H1 (cell line): ENCODE measurements around the gene PPP2R2D. TPM values are rescaled to one million over a fixed set of nuclear protein-coding genes. Genes with fewer than 3 reads are reported as not detected.

Experiments used
- CTCF ChIA-PET: fragments of 300-600 bp; sonication (Branson Sonifier 250); formaldehyde crosslinking; loops from one replicate; lab custom pipeline; 2021; ENCODE audit not compliant: partially characterized antibody; lab: Charles Lee
- POLR2A ChIA-PET: fragments of 300-600 bp; sonication (Branson Sonifier 250); formaldehyde crosslinking; loops from one replicate; lab custom pipeline; 2021; ENCODE audit warnings: inconsistent platforms; ENCODE audit not compliant: partially characterized antibody; lab: Charles Lee
- DNase-seq, 2 experiments: peaks; one replicate each; pipeline versions ENCODE4 v3.0.0 to v3.0.0-alpha.2; 2010 to 2022; ENCODE audit warnings: low spot score in 2 of 2, low read depth in 1 of 2, mixed read lengths in 1 of 2
- FAIRE-seq: peaks from 2 replicates; lab custom pipeline; 2011; peaks lifted over from hg19 to GRCh38; lab: Jason Lieb, UNC
- H2AFZ ChIP-seq: 2 replicates; pipeline ENCODE4 v1.8.1; 2012; ENCODE audit warnings: low read length, inconsistent platforms
- H2AK5ac ChIP-seq: 2 replicates; pipeline ENCODE4 v1.6.1; 2013; ENCODE audit warnings: low read depth, low read length
- H2BK120ac ChIP-seq: replicated peaks from 2 replicates; pipeline ENCODE3; 2013; ENCODE audit warnings: low read depth, low read length, inconsistent platforms
- H2BK12ac ChIP-seq: 2 replicates; pipeline ENCODE4 v1.6.1; 2013; ENCODE audit warnings: low read depth, low read length
- H2BK15ac ChIP-seq: 2 replicates; pipeline ENCODE4 v1.6.1; 2013; ENCODE audit warnings: low read length
- H2BK20ac ChIP-seq: 2 replicates; pipeline ENCODE4 v1.6.1; 2013; ENCODE audit warnings: low read length
- H2BK5ac ChIP-seq: 2 replicates; pipeline ENCODE4 v1.6.1; 2013; ENCODE audit warnings: low read depth, low read length
- H3K14ac ChIP-seq: 2 replicates; pipeline ENCODE4 v1.6.1; 2013; ENCODE audit warnings: inconsistent platforms; ENCODE audit not compliant: insufficient read length
- H3K18ac ChIP-seq: 2 replicates; pipeline ENCODE4 v1.6.1; 2013; ENCODE audit warnings: low read length; ENCODE audit errors: extremely low read depth
- H3K23ac ChIP-seq: 2 replicates; pipeline ENCODE4 v1.6.1; 2013; ENCODE audit warnings: inconsistent platforms; ENCODE audit not compliant: insufficient read length
- H3K23me2 ChIP-seq: 2 replicates; pipeline ENCODE4 v1.6.1; 2013; ENCODE audit warnings: low read depth, low read length
- H3K27ac ChIP-seq: 2 replicates; pipeline ENCODE4 v1.6.1; 2011; ENCODE audit warnings: low read depth, low read length, inconsistent platforms
- H3K27me3 ChIP-seq, 4 experiments: replicated peaks in 1 of 4; 1 replicate in 1 of 4; 2 replicates in 3 of 4; pipeline versions ENCODE4 v1.6.1 to v1.8.1; 2011 to 2013; ENCODE audit warnings: low read length in 3 of 4, mild to moderate bottlenecking in 3 of 4, inconsistent platforms in 2 of 4, mixed read lengths in 2 of 4, moderate library complexity in 1 of 4; ENCODE audit not compliant: control insufficient read depth in 3 of 4, insufficient read depth in 3 of 4; ENCODE audit errors: extremely low read depth in 1 of 4
- H3K36me3 ChIP-seq, 4 experiments: 2 replicates each; pipeline versions ENCODE4 v1.6.1 to v1.8.1; 2011 to 2013; ENCODE audit warnings: mild to moderate bottlenecking in 4 of 4, low read length in 3 of 4, moderate library complexity in 2 of 4, control low read depth in 1 of 4, inconsistent platforms in 1 of 4; ENCODE audit not compliant: insufficient read depth in 4 of 4, control insufficient read depth in 2 of 4
- H3K4ac ChIP-seq: replicated peaks from 2 replicates; pipeline ENCODE3; 2013; ENCODE audit warnings: low read length, low read depth, mixed read lengths, inconsistent platforms; ENCODE audit not compliant: insufficient read length
- H3K4me1 ChIP-seq, 4 experiments: replicated peaks in 1 of 4; 1 replicate in 1 of 4; 2 replicates in 3 of 4; pipeline versions ENCODE4 v1.6.1 to v1.8.1; 2011 to 2013; ENCODE audit warnings: low read length in 3 of 4, inconsistent platforms in 2 of 4, mixed read lengths in 1 of 4; ENCODE audit not compliant: insufficient read depth in 4 of 4, control insufficient read depth in 3 of 4
- H3K4me2 ChIP-seq, 2 experiments: 2 replicates each; pipeline versions ENCODE4 v1.6.1 to v1.8.1; 2011 to 2013; ENCODE audit warnings: low read depth in 2 of 2, low read length in 2 of 2, control low read depth in 1 of 2, inconsistent platforms in 1 of 2, mild to moderate bottlenecking in 1 of 2; ENCODE audit not compliant: insufficient read depth in 1 of 2
- H3K4me3 ChIP-seq, 4 experiments: fragments of 200-600, 300-600 bp in 1 of 4; sonication (generic), shearing (Covaris generic), sonication (Bioruptor Twin) in 1 of 4; 2 replicates each; pipeline versions ENCODE4 v1.5.1 to v1.8.1; 2011 to 2016; ENCODE audit warnings: low read length in 4 of 4, low read depth in 3 of 4, control low read depth in 2 of 4, inconsistent platforms in 2 of 4, mild to moderate bottlenecking in 2 of 4, mixed read lengths in 1 of 4, moderate library complexity in 1 of 4; ENCODE audit not compliant: insufficient read depth in 2 of 4; ENCODE audit errors: extremely low read depth in 1 of 4
- H3K56ac ChIP-seq: replicated peaks from 2 replicates; pipeline ENCODE3; 2013; ENCODE audit warnings: low read depth, mild to moderate bottlenecking, mixed read lengths, low read length, inconsistent platforms; ENCODE audit not compliant: insufficient read length
- H3K79me1 ChIP-seq: 2 replicates; pipeline ENCODE4 v1.6.1; 2013; ENCODE audit warnings: low read depth, low read length, control low read depth
- H3K79me2 ChIP-seq, 2 experiments: 2 replicates each; pipeline versions ENCODE4 v1.6.1 to v1.8.1; 2012 to 2013; ENCODE audit warnings: low read length in 2 of 2, mild to moderate bottlenecking in 2 of 2, inconsistent platforms in 1 of 2; ENCODE audit not compliant: insufficient read depth in 2 of 2, control insufficient read depth in 1 of 2
- H3K9ac ChIP-seq, 4 experiments: replicated peaks in 1 of 4; 1 replicate in 1 of 4; 2 replicates in 3 of 4; pipeline versions ENCODE4 v1.6.1 to v1.8.1; 2011 to 2013; ENCODE audit warnings: low read depth in 3 of 4, low read length in 3 of 4, control low read depth in 2 of 4, mild to moderate bottlenecking in 2 of 4, moderate library complexity in 2 of 4, inconsistent platforms in 1 of 4; ENCODE audit errors: extremely low read depth in 1 of 4
- H3K9me3 ChIP-seq, 2 experiments: 2 replicates each; pipeline versions ENCODE4 v1.6.1 to v1.8.1; 2012 to 2013; ENCODE audit warnings: mild to moderate bottlenecking in 2 of 2, moderate library complexity in 2 of 2, control low read depth in 1 of 2, inconsistent platforms in 1 of 2, low read depth in 1 of 2, low read length in 1 of 2, mixed read lengths in 1 of 2; ENCODE audit not compliant: insufficient read depth in 2 of 2
- H4K20me1 ChIP-seq, 2 experiments: replicated peaks in 1 of 2; 2 replicates each; pipeline versions ENCODE3 to v1.8.1; 2011 to 2013; ENCODE audit warnings: inconsistent platforms in 2 of 2, low read length in 2 of 2, mild to moderate bottlenecking in 1 of 2; ENCODE audit not compliant: insufficient read depth in 2 of 2, control insufficient read depth in 1 of 2
- H4K5ac ChIP-seq: 2 replicates; pipeline ENCODE4 v1.6.1; 2013; ENCODE audit warnings: low read length, low read depth, mixed read lengths, inconsistent platforms; ENCODE audit not compliant: insufficient read length
- H4K8ac ChIP-seq: 2 replicates; pipeline ENCODE4 v1.8.0; 2013; ENCODE audit warnings: mild to moderate bottlenecking, moderate library complexity, low read length, inconsistent platforms; ENCODE audit not compliant: insufficient read depth; ENCODE audit errors: extremely low read depth
- H4K91ac ChIP-seq: replicated peaks from 2 replicates; pipeline ENCODE3; 2013; ENCODE audit warnings: low read length, mixed read lengths, inconsistent platforms; ENCODE audit not compliant: insufficient read length
- ATF3 ChIP-seq: IDR thresholded peaks from 2 replicates; pipeline ENCODE4 v1.6.1; 2011; ENCODE audit warnings: low read depth, mild to moderate bottlenecking, low read length; ENCODE audit not compliant: insufficient read depth
- BCL11A ChIP-seq, 2 experiments: IDR thresholded peaks; one replicate each; pipeline ENCODE4 v1.6.1; 2011; ENCODE audit warnings: low read depth in 2 of 2, low read length in 2 of 2, mild to moderate bottlenecking in 2 of 2
- CBX5 ChIP-seq: fragments of 300-800, 300-1000 bp; sonication (generic); IDR thresholded peaks from 2 replicates; pipeline ENCODE4 v1.7.1; 2016; ENCODE audit warnings: antibody characterized with exemption, low read length, low read depth
- GTF2F1 ChIP-seq: IDR thresholded peaks from 2 replicates; pipeline ENCODE4 v1.6.1; 2012; ENCODE audit warnings: low read depth, low read length, improper control_type of control experiment, borderline replicate concordance
- JUND ChIP-seq: IDR thresholded peaks from 2 replicates; pipeline ENCODE4 v1.6.1; 2011; ENCODE audit warnings: mild to moderate bottlenecking, improper control_type of control experiment, low read length
- KDM4A ChIP-seq: IDR thresholded peaks from one replicate; pipeline ENCODE4 v1.7.1; 2012; ENCODE audit warnings: low read depth, mild to moderate bottlenecking, moderate library complexity, low read length, inconsistent platforms; ENCODE audit not compliant: severe bottlenecking
- KDM5A ChIP-seq: fragments of 200-600 bp; IDR thresholded peaks from 2 replicates; pipeline ENCODE4 v1.7.1; 2012; ENCODE audit warnings: mild to moderate bottlenecking, low read length, inconsistent platforms, mixed read lengths
- NANOG ChIP-seq: IDR thresholded peaks from 2 replicates; pipeline ENCODE4 v1.6.1; 2011; ENCODE audit warnings: low read length, low read depth, mild to moderate bottlenecking, inconsistent platforms; ENCODE audit not compliant: insufficient read depth, poor library complexity, severe bottlenecking
- NRF1 ChIP-seq: IDR thresholded peaks from 2 replicates; pipeline ENCODE4 v1.6.1; 2011; ENCODE audit warnings: mild to moderate bottlenecking, low read depth, low read length, improper control_type of control experiment
- RXRA ChIP-seq: IDR thresholded peaks from 2 replicates; pipeline ENCODE4 v1.6.1; 2011; ENCODE audit warnings: low read depth, mild to moderate bottlenecking, low read length, moderate library complexity; ENCODE audit not compliant: insufficient read depth
- WGBS, 2 experiments: shearing (Covaris generic) in 1 of 2; methylation state at CpG; one replicate each; pipeline versions ENCODE4 v1.1.6 to v1.1.7; 2013 to 2015; ENCODE audit warnings: low lambda C conversion rate in 2 of 2, mixed read lengths in 2 of 2, inconsistent platforms in 1 of 2, low coverage in 1 of 2, missing lambda C conversion rate in 1 of 2; ENCODE audit not compliant: insufficient replicate concordance in 2 of 2, insufficient coverage in 1 of 2, insufficient read length in 1 of 2; ENCODE audit errors: extremely low coverage in 1 of 2, missing lambda C conversion rate in 1 of 2; 5-methylcytosine and 5-hydroxymethylcytosine counted together
- polyA plus RNA-seq, 7 experiments: library from polyadenylated mRNA; depleted of rRNA in 3 of 7; stranded (reverse) in 5 of 7; unstranded in 2 of 7; fragments of >200 nt in 5 of 7; fragments of 200-250 nt in 2 of 7; gene quantifications; 1 replicate in 5 of 7; 2 replicates in 1 of 7; 4 replicates in 1 of 7; pipeline versions ENCODE4 v1.2.1 to v1.2.3, GENCODE V29; 2011 to 2013; ENCODE audit warnings: missing spikeins in 2 of 7, mixed read lengths in 2 of 7
- total RNA-seq: library from RNA; stranded (reverse); fragmentation: NEBNext Ultra II Directional; extraction: Animal tissue kit (Norgen Biotek cat#: 25700); gene quantifications from 2 replicates; pipeline ENCODE4 v1.2.1, GENCODE V29; 2021
- TF ChIP-seq, protein P1 (sequence below): IDR thresholded peaks from 2 replicates; pipeline ENCODE4 v1.6.1; 2012; ENCODE audit warnings: inconsistent platforms

The PPP2R2D gene
- total and polyA plus RNA-seq, 2 of the 8 experiments (the other 6 are each of a cell fraction or from before 2014, with no cell fraction given): 25.4 to 32.8 TPM

- WGBS, 2 experiments: 95% methylated on average over 17 of the region's 17 CpGs; no CpG with 5 or more reads in 1 of the 2 experiments
- H3K9me3 ChIP-seq: no peaks in the 10 kb centered on the region
- H4K5ac ChIP-seq: no peak overlapping the region
- no peak overlapping the region for H3K4me2 ChIP-seq
- H3K4ac ChIP-seq: no peak overlapping the region
- no peak overlapping the region for H2BK12ac ChIP-seq
- H3K4me3 ChIP-seq: no peak overlapping the region
- no peak overlapping the region for H3K27ac ChIP-seq
- no peak overlapping the region for H2BK120ac ChIP-seq
- no peak overlapping the region for H3K56ac ChIP-seq
- no peak overlapping the region for H2AFZ ChIP-seq
- H3K18ac ChIP-seq: no peak overlapping the region
- ChIA-PET CTCF (interaction anchor here (0.7 to 1.2 kb wide), 8 partner anchors 9 to 1157 kb away, joined by 3 to 7 read pairs (median 3); no protein-coding TSS in a partner anchor), POLR2A (interaction anchor here (1.0 kb wide), 1 partner anchor 10 kb away, joined by 5 read pairs; no protein-coding TSS in a partner anchor)
- H2BK20ac ChIP-seq: no peak overlapping the region
- no peak overlapping the region for H3K23ac ChIP-seq
- no peak overlapping the region for H3K9ac ChIP-seq
- no peak overlapping the region for H4K8ac ChIP-seq
- no peak overlapping the region for H3K14ac ChIP-seq
- DNase-seq (no peak), FAIRE-seq (no peak)
- no peak overlapping the region for H2BK5ac ChIP-seq
- peaks cover 0 to 7% (median 4%) of the 10 kb centered on the region in 4 experiments; a peak in 6 of 7 replicates for H3K4me1 ChIP-seq
- H3K36me3 ChIP-seq: no peaks in the 10 kb centered on the region
- no peak overlapping the region for H2BK15ac ChIP-seq
- peaks cover 0 to 6% of the 10 kb centered on the region in 2 experiments for H4K20me1 ChIP-seq
- no peak overlapping the region for H4K91ac ChIP-seq
- 0 out of 2 replicates have a peak, but pooled peaks cover 2% of the 10 kb centered on the region for H3K79me1 ChIP-seq
- H3K79me2 ChIP-seq: no peaks in the 10 kb centered on the region
- H3K27me3 ChIP-seq: peaks cover 0 to 3% (median 1%) of the 10 kb centered on the region in 4 experiments; a peak in 4 of 7 replicates
- H2AK5ac ChIP-seq: no peak overlapping the region
- peaks cover 8% of the 10 kb centered on the region; the same call in 1 of the 2 replicates for H3K23me2 ChIP-seq
- TF ChIP-seq RXRA (no peak), GTF2F1 (no peak), BCL11A (IDR thresholded peaks at IDR 0.05; ENCODE audit: low read depth in 2 of 2, low read length in 2 of 2) (no peak), KDM5A (no peak), CBX5 (no peak), KDM4A (no peak), ATF3 (no peak), NRF1 (no peak), NANOG (no peak), JUND (no peak)
- TF ChIP-seq, protein P1, sequence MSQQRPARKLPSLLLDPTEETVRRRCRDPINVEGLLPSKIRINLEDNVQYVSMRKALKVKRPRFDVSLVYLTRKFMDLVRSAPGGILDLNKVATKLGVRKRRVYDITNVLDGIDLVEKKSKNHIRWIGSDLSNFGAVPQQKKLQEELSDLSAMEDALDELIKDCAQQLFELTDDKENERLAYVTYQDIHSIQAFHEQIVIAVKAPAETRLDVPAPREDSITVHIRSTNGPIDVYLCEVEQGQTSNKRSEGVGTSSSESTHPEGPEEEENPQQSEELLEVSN: no peak
These were observed 5.7 kb upstream of the PPP2R2D start for GRCh38 chr10:131895116-131895515.
